IPS DF 4.7 (cell line): ENCODE measurements around the gene REELD1.

Experiments used
- DNase-seq: peaks from one replicate; pipeline ENCODE4 v3.0.0-alpha.2; 2013; ENCODE audit warnings: low spot score; ENCODE audit errors: extremely low read depth

REELD1 gene

GRCh38 chr4:146214238-146214637 lies at the start of gene REELD1:
REELD1 (plus strand) TSS chr4:146214538; CDS start chr4:146216953, 2,415 bp downstream.
- DNase-seq: no peak

- no peak for DNase-seq
These were observed 49.1 kb upstream of the REELD1 start for GRCh38 chr4:146165221-146165620.

- DNase-seq: no peak
These were observed 48.5 kb upstream of the REELD1 start for GRCh38 chr4:146165840-146166239.

DNA sequence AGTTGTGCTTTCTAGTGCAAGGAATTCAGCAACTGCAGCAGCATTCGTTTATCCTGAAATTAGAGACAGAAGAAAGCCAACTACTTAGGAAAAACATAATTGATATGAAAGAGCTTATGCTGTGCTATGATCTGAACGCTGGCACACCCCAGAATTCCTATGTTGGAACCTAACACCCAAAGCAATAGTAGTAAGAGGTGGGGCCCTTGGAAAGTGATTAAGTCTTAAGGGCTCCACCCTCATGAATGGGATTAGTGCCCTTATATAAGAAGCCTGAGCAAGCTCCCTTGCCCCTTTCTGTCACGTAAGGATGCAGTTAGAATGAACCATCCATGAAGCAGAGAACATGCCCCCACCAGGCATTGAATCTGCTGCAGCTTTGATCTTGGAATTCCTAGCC lies 44.2 kb upstream of the REELD1 start:
- DNase-seq: no peak

- no peak for DNase-seq
These were observed 38.5 kb upstream of the REELD1 start, which contains the start of gene LSM6 for GRCh38 chr4:146175541-146176453. LSM6 (plus strand) TSS chr4:146175718; CDS start chr4:146182922, 7,204 bp downstream.

- no peak for DNase-seq
These were observed 37.4 kb upstream of the REELD1 start for GRCh38 chr4:146176891-146177290.

- no peak for DNase-seq
These were observed 36.2 kb upstream of the REELD1 start for GRCh38 chr4:146178126-146178525.

GRCh38 chr4:146179784-146180370 lies 34.5 kb upstream of the REELD1 start:
- no peak for DNase-seq

- no peak for DNase-seq
These were observed 31.9 kb upstream of the REELD1 start for GRCh38 chr4:146182443-146182842.

DNA sequence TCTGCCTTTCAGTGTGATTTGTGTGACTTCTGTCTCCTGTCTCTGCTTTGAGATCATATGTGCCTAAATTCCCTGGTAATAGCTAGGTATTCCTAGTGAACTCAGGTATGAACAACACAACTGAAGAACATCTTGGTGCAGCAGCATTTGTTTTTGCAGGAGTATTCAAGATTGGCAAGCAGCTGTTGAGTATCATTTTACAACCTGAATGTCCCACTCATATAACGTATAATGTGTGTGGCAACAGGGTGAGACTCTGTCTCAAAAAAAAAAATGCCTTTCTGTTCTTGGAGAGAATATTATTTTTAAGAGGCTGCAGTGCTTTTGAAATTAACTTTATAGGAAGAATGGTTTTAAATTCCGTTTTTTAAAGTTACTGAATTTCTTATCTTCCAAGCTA lies 31.1 kb upstream of the REELD1 start:
- DNase-seq: no peak

GRCh38 chr4:146186041-146186440 lies 28.3 kb upstream of the REELD1 start:
- no peak for DNase-seq

DNA sequence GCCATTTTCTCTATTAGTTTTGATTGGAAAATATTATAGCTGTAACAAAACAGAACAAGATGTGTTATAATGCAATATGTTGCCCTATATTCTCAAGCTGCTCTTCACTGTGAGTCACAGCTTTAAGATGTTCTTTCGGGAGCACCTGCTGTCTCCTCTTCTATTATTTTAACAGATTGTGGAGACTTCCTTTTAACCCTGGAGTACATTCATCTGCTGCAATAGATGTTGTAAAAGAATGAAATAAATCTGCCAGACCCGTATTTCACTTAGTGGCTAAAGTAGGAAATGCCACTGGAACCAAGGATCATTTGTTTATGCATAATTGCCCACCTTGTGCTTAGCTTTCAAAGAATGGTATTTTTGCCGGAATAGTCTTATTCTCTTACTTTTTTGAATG lies 27.7 kb upstream of the REELD1 start:
- DNase-seq: no peak

DNA sequence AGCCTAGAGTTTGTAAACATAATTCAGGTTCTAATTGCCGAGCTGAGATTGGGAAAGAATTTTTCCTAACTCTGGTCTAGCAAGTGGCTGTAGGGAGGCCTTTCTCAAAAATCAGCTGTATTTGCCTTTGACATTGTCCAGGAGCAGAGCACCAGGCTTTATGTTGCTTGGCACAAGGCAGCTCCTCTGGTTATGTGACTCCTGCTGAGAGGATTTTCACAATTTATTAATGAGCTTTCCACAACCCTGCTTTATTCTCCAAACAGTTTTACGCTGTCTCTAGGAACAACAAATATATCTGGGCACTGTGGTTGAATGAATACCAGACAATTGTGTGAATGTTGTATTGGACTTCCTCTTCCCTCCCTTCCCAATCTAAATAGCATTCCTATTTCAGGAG lies 23.9 kb upstream of the REELD1 start:
- no peak for DNase-seq

DNA sequence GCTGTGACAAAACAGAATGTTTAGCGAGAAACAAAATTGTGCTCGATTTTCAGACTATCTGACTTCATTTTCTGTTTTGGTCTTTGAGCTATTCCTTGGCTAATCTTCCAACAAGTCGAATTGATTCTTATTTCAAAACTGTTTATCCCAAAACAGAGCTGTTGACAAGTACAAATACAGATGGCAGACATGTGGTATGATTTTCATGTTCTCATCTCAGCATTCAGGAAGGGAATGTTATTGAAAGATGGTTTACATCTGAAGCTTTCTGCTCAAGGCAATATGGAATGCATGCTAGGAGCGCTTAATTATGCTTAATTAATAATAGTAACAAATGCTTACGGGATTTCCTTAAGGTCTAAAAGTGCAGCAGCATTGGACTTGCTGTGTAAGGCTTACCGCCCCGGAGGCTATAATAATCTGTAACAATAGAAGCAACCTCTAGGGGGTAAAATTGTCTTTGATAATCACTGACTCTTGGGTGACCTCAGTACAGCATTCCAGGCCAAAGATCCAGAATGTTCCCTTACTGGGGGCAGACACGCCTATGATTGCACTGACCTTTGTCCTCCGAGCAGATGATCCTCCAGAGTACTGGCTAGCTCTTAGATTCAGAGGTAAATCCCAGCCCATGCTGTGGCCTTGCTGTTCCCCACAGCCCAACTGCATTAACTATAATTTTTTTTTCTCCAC lies 22.4 kb upstream of the REELD1 start:
- DNase-seq: no peak

DNA sequence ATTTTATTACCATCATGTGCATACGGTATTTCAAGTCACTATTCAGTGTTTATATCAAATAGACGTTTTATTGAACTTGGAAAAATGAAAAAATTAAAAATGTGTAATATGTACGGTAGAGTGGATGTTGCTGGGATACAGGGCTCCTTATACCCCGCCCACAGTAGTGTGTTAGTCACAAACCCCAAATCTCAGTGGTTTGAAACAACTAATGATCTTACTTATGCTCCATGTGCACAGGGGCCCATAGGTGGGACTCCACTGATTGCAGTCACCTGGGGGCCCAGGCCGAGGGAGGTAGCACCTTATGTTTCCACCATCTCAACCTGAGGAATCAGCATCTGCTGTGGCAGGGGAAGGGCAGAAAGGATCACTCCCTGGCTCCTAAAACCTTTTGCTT lies 20.7 kb upstream of the REELD1 start:
- DNase-seq: no peak

DNA sequence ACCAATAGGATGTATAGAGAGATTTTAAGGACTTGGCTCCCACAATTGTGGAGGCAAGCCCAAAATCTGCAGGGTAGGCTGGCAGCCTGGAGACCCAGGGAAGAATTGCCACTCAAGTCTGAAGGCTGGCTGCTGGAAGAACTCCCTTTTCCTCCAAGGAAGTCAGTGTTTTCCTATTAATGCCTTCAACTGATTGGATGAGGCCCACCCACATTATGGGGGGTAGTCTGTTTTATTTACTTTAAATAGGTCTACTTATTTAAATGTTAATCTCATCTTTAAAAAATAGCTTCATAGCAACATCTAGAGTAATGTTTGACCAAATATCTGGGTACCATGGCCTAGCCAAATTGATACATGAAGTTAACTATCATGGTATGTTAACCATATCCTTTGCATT lies 20.1 kb upstream of the REELD1 start:
- no peak for DNase-seq

DNA sequence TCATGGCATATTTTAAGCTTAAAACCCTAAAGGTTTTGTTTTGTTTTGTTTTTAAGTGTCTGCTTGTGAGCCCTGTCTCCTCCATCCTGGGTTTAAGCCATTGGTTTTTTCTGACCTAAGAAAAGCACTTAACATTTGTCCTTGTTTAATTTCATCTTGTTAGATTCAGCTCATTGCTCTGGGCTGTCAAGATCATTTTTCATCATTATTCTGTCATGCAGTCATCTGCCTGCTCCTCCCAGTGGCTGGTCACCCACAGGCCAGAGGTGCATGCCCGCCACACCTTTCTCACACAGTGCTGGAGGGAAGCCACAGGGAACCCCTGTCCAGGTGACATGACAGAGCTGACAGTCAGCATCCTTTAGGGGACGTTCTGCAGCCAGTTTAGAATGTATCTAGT lies 11.7 kb upstream of the REELD1 start:
- DNase-seq: no peak

DNA sequence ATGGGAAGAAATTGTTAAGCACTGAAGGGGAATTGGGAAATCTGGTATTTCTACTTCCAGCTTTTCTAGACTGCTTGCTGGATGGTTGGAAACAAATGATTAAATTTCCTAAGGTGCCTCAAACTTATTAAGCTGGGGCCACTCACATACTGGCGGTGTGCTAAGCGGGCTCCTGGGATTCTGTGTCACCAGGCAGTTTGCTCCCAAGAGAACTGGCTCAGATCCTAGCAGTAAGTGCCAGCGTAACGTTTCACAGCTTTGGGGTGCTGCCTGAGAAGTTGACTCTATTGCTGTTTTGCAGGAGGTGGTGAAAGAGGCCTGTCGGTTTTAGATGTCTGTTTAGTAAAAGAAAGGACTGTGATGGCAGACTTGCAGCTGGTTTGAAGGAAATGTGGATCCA lies 6.9 kb upstream of the REELD1 start:
- no peak for DNase-seq

- DNase-seq: no peak
These were observed 3.4 kb upstream of the REELD1 start for GRCh38 chr4:146210890-146211289.

GRCh38 chr4:146211440-146211839 lies 2.9 kb upstream of the REELD1 start:
- DNase-seq: no peak

DNA sequence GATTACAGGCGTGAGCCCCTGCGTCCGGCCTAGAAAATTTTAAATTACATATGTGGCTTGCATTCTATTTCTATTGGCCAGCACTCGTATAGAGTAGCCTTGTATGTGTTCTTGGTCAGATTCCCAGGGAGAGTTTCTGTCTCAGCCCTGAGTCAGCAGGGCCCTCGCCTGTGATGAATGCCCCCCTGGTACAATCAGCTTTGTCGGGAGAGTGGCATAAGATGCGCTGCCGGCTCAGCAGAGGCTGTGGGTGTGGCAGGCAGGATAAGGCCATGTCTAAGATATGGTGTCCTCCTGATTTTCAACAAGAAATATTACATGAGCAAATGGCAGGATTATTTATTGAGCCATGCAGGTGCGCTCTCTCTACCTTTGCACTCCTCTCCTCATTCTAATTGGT lies 1.6 kb upstream of the REELD1 start:
- no peak for DNase-seq

DNA sequence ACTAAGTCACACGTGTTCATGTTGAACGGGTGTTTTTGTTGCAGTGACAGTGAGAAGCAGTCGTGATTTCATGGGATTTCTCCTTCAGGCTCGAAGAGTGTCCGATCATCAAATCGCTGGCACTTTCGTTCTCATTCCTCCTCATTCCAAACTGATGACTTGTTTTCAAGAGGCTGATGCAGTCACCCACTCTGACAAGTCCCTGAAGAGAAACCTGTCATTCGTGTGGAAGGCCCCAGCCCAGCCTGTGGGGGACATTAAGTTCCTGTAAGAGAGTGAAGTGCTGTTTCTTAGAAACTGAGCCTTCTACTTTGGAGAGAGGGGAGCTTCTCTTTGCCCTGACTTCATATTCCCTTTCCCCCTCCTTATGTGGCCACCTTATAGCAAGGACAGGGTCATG lies 8.0 kb downstream of the REELD1 start:
- DNase-seq: no peak
